GM12865 (cell line): ENCODE data around the gene UBD.

Source experiments
- DNase-seq: peaks from one replicate; pipeline ENCODE4 v3.0.0; 2010; ENCODE audit warnings: low read depth
- H3K4me3 ChIP-seq: 2 replicates; pipeline ENCODE4 v1.5.1; 2011; ENCODE audit warnings: mild to moderate bottlenecking, low read depth, low read length, control low read depth
- CTCF ChIP-seq: IDR thresholded peaks from 2 replicates; pipeline ENCODE4 v1.5.1; 2011; ENCODE audit warnings: low read length, control low read depth, low read depth, inconsistent platforms; ENCODE audit not compliant: insufficient read depth; ENCODE audit errors: missing control alignments

Gene UBD

GRCh38 chr6:29517728-29518440, 41.6 kb downstream of the UBD start:
- DNase-seq, result no peak
- no peak overlapping the region for H3K4me3 ChIP-seq
- TF ChIP-seq CTCF, result no peak

- TF ChIP-seq CTCF, result no peak
- DNase-seq, result no peak
- H3K4me3 ChIP-seq, result no peak overlapping the region
Measured at GRCh38 chr6:29517245-29517644, 42.3 kb downstream of the UBD start.

GRCh38 chr6:29516108-29516507, 43.4 kb downstream of the UBD start:
- TF ChIP-seq CTCF, result no peak
- peak; percentile 27 for DNase-seq

GRCh38 chr6:29510746-29511300, 48.7 kb downstream of the UBD start:
- TF ChIP-seq CTCF, result no peak
- H3K4me3 ChIP-seq, result no peak overlapping the region
- DNase-seq, result no peak

More at GRCh38 chr6:29516108-29516507, 43.4 kb downstream of the UBD start:
- no peak overlapping the region for H3K4me3 ChIP-seq

GRCh38 chr6:29510202-29510601, 49.3 kb downstream of the UBD start:
- no peak for DNase-seq
- no peak overlapping the region for H3K4me3 ChIP-seq
- no peak for TF ChIP-seq CTCF

- H3K4me3 ChIP-seq, result no peak overlapping the region
- TF ChIP-seq CTCF, result no peak
- no peak for DNase-seq
Measured at GRCh38 chr6:29509711-29510110, 49.8 kb downstream of the UBD start.

- TF ChIP-seq CTCF, result no peak
- peak; percentile 62 for DNase-seq
- H3K4me3 ChIP-seq, result no peak overlapping the region
Measured at GRCh38 chr6:29509239-29509638, 50.3 kb downstream of the UBD start.
